HepG2 (cell line): ENCODE results near the gene TSEN54. TPM values are rescaled to one million over a fixed set of nuclear protein-coding genes. Genes with fewer than 3 reads are reported as not detected.
A peak's percentile ranks its signal among the peaks of the same experiment; 100 is the strongest.

ENCODE experiments used
- AHR ChIP-seq: IDR thresholded peaks from 2 replicates; pipeline ENCODE4 v1.6.1; 2018; ENCODE audit warnings: missing genetic modification reagents, missing compliant biosample characterization
- CAMTA2 ChIP-seq: sonication (generic); formaldehyde crosslinking; IDR thresholded peaks from 2 replicates; pipeline ENCODE4 v1.4.0; 2020; ENCODE audit warnings: mild to moderate bottlenecking, missing genetic modification reagents, borderline replicate concordance
- CREB3 ChIP-seq: sonication (generic); formaldehyde crosslinking; IDR thresholded peaks from 2 replicates; pipeline ENCODE4 v1.5.0; 2020; ENCODE audit warnings: missing genetic modification reagents
- KAT8 ChIP-seq: IDR thresholded peaks from 2 replicates; pipeline ENCODE4 v1.6.1; 2016; ENCODE audit warnings: missing genetic modification reagents, missing compliant biosample characterization
- NCOA5 ChIP-seq: sonication (generic); formaldehyde crosslinking; IDR thresholded peaks from 2 replicates; pipeline ENCODE4 v1.4.0; 2020; ENCODE audit warnings: missing genetic modification reagents
- PCBP1 ChIP-seq: fragments of 200-400 bp; formaldehyde crosslinking; IDR thresholded peaks from 2 replicates; pipeline ENCODE4 v1.6.1; 2017; ENCODE audit warnings: mild to moderate bottlenecking, low read depth, low read length, borderline replicate concordance
- PCBP2 ChIP-seq: fragments of 200-400 bp; formaldehyde crosslinking; optimal IDR thresholded peaks from 2 replicates; pipeline ENCODE3; 2018; ENCODE audit warnings: low read length, low read depth; ENCODE audit not compliant: poor library complexity, severe bottlenecking
- SOX13 ChIP-seq, 3 experiments: fragments of 450-650 bp in 1 of 3; sonication (generic) in 1 of 3; formaldehyde crosslinking in 1 of 3; IDR thresholded peaks in 2 of 3; conservative IDR thresholded peaks in 1 of 3; 2 replicates each; pipeline versions ENCODE4 v1.5.0 to v1.6.1; 2016 to 2020; ENCODE audit warnings: antibody characterized with exemption in 1 of 3, mild to moderate bottlenecking in 1 of 3, missing compliant biosample characterization in 1 of 3, missing genetic modification reagents in 1 of 3, moderate library complexity in 1 of 3
- TP53 ChIP-seq: sonication (generic); formaldehyde crosslinking; conservative IDR thresholded peaks from 2 replicates; pipeline ENCODE4 v1.4.0; 2020; ENCODE audit warnings: missing genetic modification reagents
- ZC3H4 ChIP-seq: sonication (generic); formaldehyde crosslinking; IDR thresholded peaks from 2 replicates; pipeline ENCODE4 v1.4.0; 2020; ENCODE audit warnings: missing genetic modification reagents, borderline replicate concordance
- ZFP41 ChIP-seq: sonication (generic); formaldehyde crosslinking; IDR thresholded peaks from 2 replicates; pipeline ENCODE4 v1.4.0; 2020; ENCODE audit warnings: mild to moderate bottlenecking, missing genetic modification reagents, borderline replicate concordance
- ZNF335 ChIP-seq: sonication (generic); formaldehyde crosslinking; IDR thresholded peaks from 2 replicates; pipeline ENCODE4 v1.4.0; 2020; ENCODE audit warnings: missing genetic modification reagents
- ZNF382 ChIP-seq: sonication (generic); formaldehyde crosslinking; IDR thresholded peaks from 2 replicates; pipeline ENCODE4 v1.5.0; 2020; ENCODE audit warnings: missing genetic modification reagents, mild to moderate bottlenecking, borderline replicate concordance
- ZNF574 ChIP-seq: sonication (generic); formaldehyde crosslinking; IDR thresholded peaks from 2 replicates; pipeline ENCODE4 v1.4.0; 2020; ENCODE audit warnings: missing genetic modification reagents
- ZNF605 ChIP-seq: sonication (generic); formaldehyde crosslinking; IDR thresholded peaks from 2 replicates; pipeline ENCODE4 v1.8.0; 2022; ENCODE audit warnings: mild to moderate bottlenecking, missing genetic modification reagents
- ZNF737 ChIP-seq: sonication (generic); formaldehyde crosslinking; IDR thresholded peaks from 2 replicates; pipeline ENCODE4 v1.5.0; 2020; ENCODE audit warnings: missing genetic modification reagents, mild to moderate bottlenecking, borderline replicate concordance
- polyA plus RNA-seq, 8 experiments: library from polyadenylated mRNA; depleted of rRNA in 3 of 8; stranded (reverse) in 7 of 8; unstranded in 1 of 8; fragments of >200 nt; fragmentation: Illumina TruSeq in 4 of 8; extraction: Trizol in 4 of 8; gene quantifications; 2 replicates each; pipeline versions ENCODE4 v1.2.1 to v1.2.3, GENCODE V29; 2011 to 2016; ENCODE audit warnings: low read depth in 4 of 8, missing spikeins in 1 of 8, mixed read lengths in 1 of 8; ENCODE audit not compliant: insufficient read depth in 1 of 8
- total RNA-seq, 5 experiments: library from RNA; depleted of rRNA; stranded (reverse); fragments of >200 nt; fragmentation: Illumina TruSeq; extraction: Trizol; gene quantifications; 2 replicates each; pipeline ENCODE4 v1.2.3, GENCODE V29; 2016; ENCODE audit warnings: low read depth in 1 of 5
- TF ChIP-seq, protein P1 (sequence below): sonication (generic); formaldehyde crosslinking; IDR thresholded peaks from 2 replicates; pipeline ENCODE4 v1.4.0; 2020; ENCODE audit warnings: missing genetic modification reagents

The TSEN54 gene
- total and polyA plus RNA-seq, 2 of the 13 experiments (the other 11 are each of a cell fraction or from before 2014, with no cell fraction given), result 62.9 to 63.3 TPM

- peak; percentile 65; the same call in 1 of the 2 replicates for TF ChIP-seq ZNF335 (CRISPR knock-in tag)
- no peak; the same call in 1 of the 2 replicates for TF ChIP-seq PCBP1
- TF ChIP-seq AHR (CRISPR knock-in tag), result no peak
- TF ChIP-seq ZNF737 (CRISPR knock-in tag), result peak; percentile 39; the same call in 1 of the 2 replicates
- peak; percentile 81; the same call in 1 of the 2 replicates for TF ChIP-seq KAT8 (CRISPR knock-in tag)
- TF ChIP-seq ZFP41 (CRISPR knock-in tag), result peak; percentile 38; the same call in 1 of the 2 replicates
- TF ChIP-seq ZNF574, result peak; percentile 94
- TF ChIP-seq, protein P1, sequence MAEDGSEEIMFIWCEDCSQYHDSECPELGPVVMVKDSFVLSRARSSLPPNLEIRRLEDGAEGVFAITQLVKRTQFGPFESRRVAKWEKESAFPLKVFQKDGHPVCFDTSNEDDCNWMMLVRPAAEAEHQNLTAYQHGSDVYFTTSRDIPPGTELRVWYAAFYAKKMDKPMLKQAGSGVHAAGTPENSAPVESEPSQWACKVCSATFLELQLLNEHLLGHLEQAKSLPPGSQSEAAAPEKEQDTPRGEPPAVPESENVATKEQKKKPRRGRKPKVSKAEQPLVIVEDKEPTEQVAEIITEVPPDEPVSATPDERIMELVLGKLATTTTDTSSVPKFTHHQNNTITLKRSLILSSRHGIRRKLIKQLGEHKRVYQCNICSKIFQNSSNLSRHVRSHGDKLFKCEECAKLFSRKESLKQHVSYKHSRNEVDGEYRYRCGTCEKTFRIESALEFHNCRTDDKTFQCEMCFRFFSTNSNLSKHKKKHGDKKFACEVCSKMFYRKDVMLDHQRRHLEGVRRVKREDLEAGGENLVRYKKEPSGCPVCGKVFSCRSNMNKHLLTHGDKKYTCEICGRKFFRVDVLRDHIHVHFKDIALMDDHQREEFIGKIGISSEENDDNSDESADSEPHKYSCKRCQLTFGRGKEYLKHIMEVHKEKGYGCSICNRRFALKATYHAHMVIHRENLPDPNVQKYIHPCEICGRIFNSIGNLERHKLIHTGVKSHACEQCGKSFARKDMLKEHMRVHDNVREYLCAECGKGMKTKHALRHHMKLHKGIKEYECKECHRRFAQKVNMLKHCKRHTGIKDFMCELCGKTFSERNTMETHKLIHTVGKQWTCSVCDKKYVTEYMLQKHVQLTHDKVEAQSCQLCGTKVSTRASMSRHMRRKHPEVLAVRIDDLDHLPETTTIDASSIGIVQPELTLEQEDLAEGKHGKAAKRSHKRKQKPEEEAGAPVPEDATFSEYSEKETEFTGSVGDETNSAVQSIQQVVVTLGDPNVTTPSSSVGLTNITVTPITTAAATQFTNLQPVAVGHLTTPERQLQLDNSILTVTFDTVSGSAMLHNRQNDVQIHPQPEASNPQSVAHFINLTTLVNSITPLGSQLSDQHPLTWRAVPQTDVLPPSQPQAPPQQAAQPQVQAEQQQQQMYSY (CRISPR knock-in tag), result no peak; the same call in 1 of the 2 replicates
- 0 out of 2 replicates have a peak, but pooled peaks have one; percentile 37 for TF ChIP-seq TP53 (CRISPR knock-in tag)
- 0 out of 2 replicates have a peak, but pooled peaks have one; percentile 27 for TF ChIP-seq CREB3 (CRISPR knock-in tag)
- TF ChIP-seq ZC3H4 (CRISPR knock-in tag), result no peak
- TF ChIP-seq ZNF382 (CRISPR knock-in tag), result no peak
- TF ChIP-seq PCBP2, result no peak
- TF ChIP-seq SOX13 (IDR thresholded peaks at IDR 0.05), result peak; percentile 57; the same call in 1 of the 2 replicates
- peak in 1 of 2 experiments; percentile 77; a peak in 2 of 4 replicates for TF ChIP-seq SOX13 (CRISPR knock-in tag; conservative IDR thresholded peaks at IDR 0.05 in 1 of 2, IDR thresholded peaks at IDR 0.05 in 1 of 2)
- 0 out of 2 replicates have a peak, but pooled peaks have one; percentile 40 for TF ChIP-seq CAMTA2 (CRISPR knock-in tag)
- TF ChIP-seq ZNF605 (CRISPR knock-in tag), result peak; percentile 94
- TF ChIP-seq NCOA5, result no peak
These were observed 40.9 kb downstream of the TSEN54 start (continued) for GRCh38 chr17:75557075-75557851.
